Ecto neural progenitor cell (in vitro differentiated cells): ENCODE results near the gene HAO2.

Experiments used
- DNase-seq: peaks from one replicate; pipeline ENCODE4 v3.0.0-alpha.2; 2018; ENCODE audit warnings: low spot score

HAO2 gene

GRCh38 chr1:119380304-119380703, 11.7 kb downstream of the HAO2 start:
- DNase-seq = no peak

GRCh38 chr1:119380983-119381662, 12.5 kb downstream of the HAO2 start:
- DNase-seq = no peak

- no peak for DNase-seq
These were observed 16.0 kb downstream of the HAO2 start for GRCh38 chr1:119384591-119384990.

- DNase-seq = no peak
These were observed 17.1 kb downstream of the HAO2 start for GRCh38 chr1:119385650-119386049.

- DNase-seq = no peak
These were observed 19.3 kb downstream of the HAO2 start for GRCh38 chr1:119387858-119388257.

- DNase-seq = no peak
These were observed 19.9 kb downstream of the HAO2 start for GRCh38 chr1:119388450-119388849.

- no peak for DNase-seq
These were observed 21.9 kb downstream of the HAO2 start for GRCh38 chr1:119390526-119390925.

- no peak for DNase-seq
These were observed 23.2 kb downstream of the HAO2 start for GRCh38 chr1:119391749-119392148.

- DNase-seq = no peak
These were observed 25.5 kb downstream of the HAO2 start for GRCh38 chr1:119394085-119394484.

- DNase-seq = no peak
These were observed 28.4 kb downstream of the HAO2 start for GRCh38 chr1:119396982-119397381.

GRCh38 chr1:119397986-119398385, 29.4 kb downstream of the HAO2 start:
- DNase-seq = no peak

- no peak for DNase-seq
These were observed 36.2 kb downstream of the HAO2 start for GRCh38 chr1:119404736-119405135.

- DNase-seq = no peak
These were observed 41.1 kb downstream of the HAO2 start for GRCh38 chr1:119409731-119410130.

- DNase-seq = no peak
These were observed 42.4 kb downstream of the HAO2 start for GRCh38 chr1:119410961-119411360.

GRCh38 chr1:119414950-119415349, 46.4 kb downstream of the HAO2 start, which contains the start of gene HSD3B2:
TSS of gene HSD3B2 (plus strand) at chr1:119415150. CDS start at chr1:119415420, 270 bp downstream.
- DNase-seq = no peak

- no peak for DNase-seq
These were observed 47.5 kb downstream of the HAO2 start for GRCh38 chr1:119416006-119416640.

- no peak for DNase-seq
These were observed 50.5 kb downstream of the HAO2 start for GRCh38 chr1:119419109-119419508.

GRCh38 chr1:119420638-119421037, 52.1 kb downstream of the HAO2 start:
- no peak for DNase-seq

- DNase-seq = no peak
These were observed 54.0 kb downstream of the HAO2 start for GRCh38 chr1:119422631-119423030.

- DNase-seq = no peak
These were observed 60.4 kb downstream of the HAO2 start for GRCh38 chr1:119428991-119429390.

- no peak for DNase-seq
These were observed 61.1 kb downstream of the HAO2 start for GRCh38 chr1:119429687-119430086.

GRCh38 chr1:119430486-119430885, 61.9 kb downstream of the HAO2 start:
- no peak for DNase-seq

- no peak for DNase-seq
These were observed 63.3 kb downstream of the HAO2 start for GRCh38 chr1:119431836-119432235.

GRCh38 chr1:119435052-119435451, 66.5 kb downstream of the HAO2 start:
- no peak for DNase-seq
